Retinal pigment epithelial cell (primary cell): Measurements from ENCODE around the gene ZSCAN20.

ENCODE experiments used
- DNase-seq: peaks from one replicate; pipeline ENCODE4 v3.0.0-alpha.2; 2010; ENCODE audit warnings: low read depth
- H3K4me3 ChIP-seq: 2 replicates; pipeline ENCODE4 v1.5.1; 2011; ENCODE audit warnings: mild to moderate bottlenecking, low read length, control low read depth, moderate library complexity
- CTCF ChIP-seq: conservative IDR thresholded peaks from 2 replicates; pipeline ENCODE4 v1.5.1; 2011; ENCODE audit warnings: low read depth, low read length, control low read depth, inconsistent platforms

Gene ZSCAN20

GRCh38 chr1:33445108-33445507, 27.3 kb upstream of the ZSCAN20 start:
- no peak overlapping the region for H3K4me3 ChIP-seq
- no peak for TF ChIP-seq CTCF
- no peak for DNase-seq

GRCh38 chr1:33446590-33446989, 25.9 kb upstream of the ZSCAN20 start:
- no peak for TF ChIP-seq CTCF
- H3K4me3 ChIP-seq, result no peak overlapping the region
- DNase-seq, result no peak

GRCh38 chr1:33454646-33455282, 17.7 kb upstream of the ZSCAN20 start:
- no peak for DNase-seq
- TF ChIP-seq CTCF, result no peak
- no peak overlapping the region for H3K4me3 ChIP-seq

DNA sequence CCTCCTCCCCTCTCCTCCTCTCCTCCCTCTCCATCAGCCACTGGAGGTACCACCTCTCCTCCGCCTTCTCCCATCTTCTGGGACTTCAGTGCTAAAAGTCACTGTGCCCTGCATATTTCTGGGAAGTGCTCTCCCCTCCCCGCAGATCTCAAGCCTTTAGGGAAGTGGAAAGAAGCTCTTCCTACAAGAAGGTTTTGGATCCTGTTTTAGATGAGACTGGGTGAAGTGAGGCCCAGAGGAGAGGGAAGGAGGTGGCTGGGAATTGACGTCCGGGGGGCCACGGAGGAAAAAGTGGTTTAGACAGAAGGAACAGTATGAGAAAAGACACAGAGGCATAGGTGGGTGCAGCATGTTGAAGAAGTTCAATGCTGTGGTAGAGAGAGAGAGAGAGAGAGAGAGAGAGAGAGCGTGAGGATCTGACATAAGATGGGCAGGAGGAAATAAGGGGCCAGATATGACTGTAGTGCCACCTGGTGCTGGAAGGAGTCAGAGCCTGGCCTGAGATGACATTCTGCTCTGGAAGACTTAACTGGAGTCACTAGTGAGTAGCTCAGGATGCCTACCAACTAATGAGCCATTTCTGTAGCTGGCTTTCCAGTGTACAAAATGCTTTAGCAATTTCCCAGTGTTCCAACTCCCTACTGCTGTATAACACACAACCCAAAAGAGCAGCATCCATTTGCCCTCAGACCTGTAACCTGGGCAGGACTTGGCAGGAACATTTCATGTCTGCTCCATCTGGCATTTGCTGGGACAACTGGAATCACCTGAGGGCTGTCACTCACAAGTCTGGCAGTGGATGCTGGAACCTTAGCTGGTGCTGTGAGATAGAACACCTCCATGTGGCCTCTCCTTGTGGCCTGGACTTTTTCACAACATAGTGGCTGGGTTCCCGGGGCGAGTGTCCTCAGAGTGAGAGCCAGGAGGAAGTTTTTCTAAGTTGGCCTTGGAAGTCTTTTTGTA, 16.6 kb upstream of the ZSCAN20 start:
- TF ChIP-seq CTCF, result peak; percentile 89
- H3K4me3 ChIP-seq, result no peak overlapping the region
- DNase-seq, result peak; percentile 68

GRCh38 chr1:33456502-33456886, 16.0 kb upstream of the ZSCAN20 start:
- H3K4me3 ChIP-seq, result no peak overlapping the region
- no peak for DNase-seq
- TF ChIP-seq CTCF, result no peak

DNA sequence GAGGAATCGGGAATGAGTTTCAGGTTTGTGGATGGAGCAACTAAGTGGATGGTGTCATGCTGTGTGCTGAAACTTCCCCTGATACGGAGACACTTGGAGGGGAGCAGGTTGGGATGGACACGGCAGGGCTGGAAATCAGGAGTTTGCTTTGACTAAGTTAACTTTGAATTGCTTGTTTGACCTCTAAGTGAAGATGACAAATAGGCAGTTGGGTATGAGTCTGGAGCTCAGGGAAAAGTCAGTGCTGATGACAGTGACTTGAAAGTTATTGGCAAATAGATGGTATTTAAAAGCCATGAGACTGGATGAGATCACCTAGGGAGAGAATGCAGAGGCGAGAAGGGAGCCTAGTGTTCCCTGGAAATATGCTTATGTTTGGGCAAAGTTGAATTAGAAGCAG, 12.8 kb upstream of the ZSCAN20 start:
- no peak for DNase-seq
- H3K4me3 ChIP-seq, result no peak overlapping the region
- no peak for TF ChIP-seq CTCF
